Right atrium auricular region (tissue), 2 donors: ENCODE data around the gene FATE1. TPM values are rescaled to one million over a fixed set of nuclear protein-coding genes. Genes with fewer than 3 reads are reported as not detected.
"Not testable (repeated sequence)": the region's sequence is repeated elsewhere in the genome, so short reads cannot be mapped to it uniquely, and the experiment has no call there.

ENCODE experiments used
- DNase-seq: peaks from one replicate; pipeline ENCODE4 v3.0.0-alpha.2; 2019; ENCODE audit warnings: low spot score
- H3K27ac ChIP-seq, 2 donors: fragments of 200-600 bp; sonication (generic); 1 replicate in 1 of 2; 2 replicates in 1 of 2; pipeline ENCODE4 v1.5.1; 2016 to 2019
- H3K27me3 ChIP-seq, 2 donors: fragments of 200-600 bp; sonication (generic); one replicate each; pipeline versions ENCODE4 v1.5.1 to v1.6.0; 2017 to 2019
- H3K36me3 ChIP-seq: fragments of 200-600 bp; sonication (generic); one replicate; pipeline ENCODE4 v1.5.1; 2016
- H3K4me1 ChIP-seq, 2 donors: fragments of 200-600 bp; sonication (generic); one replicate each; pipeline versions ENCODE4 v1.5.1 to v1.6.0; 2017 to 2019
- H3K4me3 ChIP-seq, 2 donors: fragments of 200-600 bp; sonication (generic); 1 replicate in 1 of 2; 2 replicates in 1 of 2; pipeline ENCODE4 v1.5.1; 2017 to 2019; ENCODE audit warnings: mild to moderate bottlenecking in 1 of 2, moderate library complexity in 1 of 2
- H3K9me3 ChIP-seq, 2 donors: fragments of 200-600 bp; sonication (generic); one replicate each; pipeline ENCODE4 v1.5.1; 2019
- total RNA-seq, 2 donors: library from RNA; depleted of rRNA; stranded (reverse); fragments of >200 nt; gene quantifications; one replicate each; pipeline ENCODE4 v1.1.0, GENCODE V29; 2016
- TF ChIP-seq, protein P1 (sequence below), 2 donors: fragments of 200-600 bp; sonication (generic); IDR thresholded peaks; one replicate each; pipeline ENCODE4 v1.5.1; 2019; ENCODE audit warnings: antibody characterized with exemption in 2 of 2

Gene FATE1
- total RNA-seq, 2 donors from 2014 or later, result not detected

DNA sequence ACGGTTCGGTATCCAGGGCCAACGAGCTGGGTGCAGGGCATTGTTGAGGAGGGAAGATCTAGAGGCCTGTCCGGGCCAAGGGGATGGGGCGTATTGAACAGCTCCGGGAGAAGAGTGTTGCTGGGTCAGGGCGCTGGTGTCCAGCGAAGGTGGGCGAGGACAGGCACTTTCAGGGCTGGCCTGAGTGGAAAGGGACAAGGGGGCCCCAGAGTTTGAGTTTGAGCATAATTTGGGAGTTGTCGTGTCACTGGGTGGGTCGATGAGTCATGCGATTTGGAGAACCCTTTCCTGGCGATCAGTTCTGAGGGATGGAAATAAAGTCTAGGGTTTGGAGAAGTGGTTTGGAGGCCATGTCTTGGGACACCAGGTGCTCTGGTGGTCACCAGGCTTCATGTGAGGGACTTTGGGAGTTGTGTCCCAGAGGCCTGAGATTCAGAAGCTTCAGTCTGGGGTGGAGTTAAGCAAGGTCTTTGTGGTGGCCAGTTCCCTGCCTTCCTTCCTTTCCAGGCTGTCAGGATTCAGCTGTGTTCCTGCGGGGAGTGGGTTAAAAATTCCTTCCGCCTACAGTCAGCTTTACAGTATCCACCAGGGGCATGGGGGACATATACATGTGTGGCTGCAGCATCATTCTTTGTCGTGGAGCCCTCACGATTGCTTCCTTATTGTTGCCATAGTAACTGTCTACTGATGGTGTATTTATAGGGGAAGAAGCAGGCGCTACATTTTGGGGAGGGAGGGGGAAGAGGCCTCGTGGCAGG, 20.1 kb upstream of the FATE1 start:
- no peaks in the 10 kb centered on the region for H3K27me3 ChIP-seq
- H3K4me1 ChIP-seq, result no peaks in the 10 kb centered on the region
- no peaks in the 10 kb centered on the region for H3K36me3 ChIP-seq
- TF ChIP-seq, protein P1, sequence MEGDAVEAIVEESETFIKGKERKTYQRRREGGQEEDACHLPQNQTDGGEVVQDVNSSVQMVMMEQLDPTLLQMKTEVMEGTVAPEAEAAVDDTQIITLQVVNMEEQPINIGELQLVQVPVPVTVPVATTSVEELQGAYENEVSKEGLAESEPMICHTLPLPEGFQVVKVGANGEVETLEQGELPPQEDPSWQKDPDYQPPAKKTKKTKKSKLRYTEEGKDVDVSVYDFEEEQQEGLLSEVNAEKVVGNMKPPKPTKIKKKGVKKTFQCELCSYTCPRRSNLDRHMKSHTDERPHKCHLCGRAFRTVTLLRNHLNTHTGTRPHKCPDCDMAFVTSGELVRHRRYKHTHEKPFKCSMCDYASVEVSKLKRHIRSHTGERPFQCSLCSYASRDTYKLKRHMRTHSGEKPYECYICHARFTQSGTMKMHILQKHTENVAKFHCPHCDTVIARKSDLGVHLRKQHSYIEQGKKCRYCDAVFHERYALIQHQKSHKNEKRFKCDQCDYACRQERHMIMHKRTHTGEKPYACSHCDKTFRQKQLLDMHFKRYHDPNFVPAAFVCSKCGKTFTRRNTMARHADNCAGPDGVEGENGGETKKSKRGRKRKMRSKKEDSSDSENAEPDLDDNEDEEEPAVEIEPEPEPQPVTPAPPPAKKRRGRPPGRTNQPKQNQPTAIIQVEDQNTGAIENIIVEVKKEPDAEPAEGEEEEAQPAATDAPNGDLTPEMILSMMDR (IDR thresholded peaks at IDR 0.05), result no peak
- H3K9me3 ChIP-seq, result no peaks in the 10 kb centered on the region
- no peak overlapping the region for H3K27ac ChIP-seq
- DNase-seq, result no peak
- H3K4me3 ChIP-seq, result peak overlapping the region in 1 of 2 donors; percentile 45

DNA sequence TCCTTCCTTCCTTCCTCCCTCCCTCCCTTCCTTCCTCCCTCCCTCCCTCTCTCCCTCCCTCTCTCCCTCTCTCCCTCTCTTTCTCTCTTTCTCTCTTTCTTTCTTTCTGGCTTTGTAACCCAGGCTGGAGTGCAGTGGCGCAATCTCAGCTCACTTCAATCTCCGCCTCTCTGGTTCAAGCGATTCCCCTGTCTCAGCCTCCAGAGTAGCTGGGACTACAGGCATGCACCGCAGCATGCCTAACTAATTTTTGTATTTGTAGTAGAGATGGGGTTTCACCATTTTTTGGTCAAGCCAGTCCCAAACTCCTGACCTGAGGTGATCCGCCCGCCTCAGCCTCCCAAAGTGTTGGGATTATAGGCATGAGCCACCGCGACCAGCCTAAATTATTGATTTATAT, 18.8 kb upstream of the FATE1 start:
- not testable (repeated sequence) for H3K36me3 ChIP-seq, H3K4me3 ChIP-seq, DNase-seq, H3K9me3 ChIP-seq, H3K4me1 ChIP-seq, H3K27ac ChIP-seq, H3K27me3 ChIP-seq

DNA sequence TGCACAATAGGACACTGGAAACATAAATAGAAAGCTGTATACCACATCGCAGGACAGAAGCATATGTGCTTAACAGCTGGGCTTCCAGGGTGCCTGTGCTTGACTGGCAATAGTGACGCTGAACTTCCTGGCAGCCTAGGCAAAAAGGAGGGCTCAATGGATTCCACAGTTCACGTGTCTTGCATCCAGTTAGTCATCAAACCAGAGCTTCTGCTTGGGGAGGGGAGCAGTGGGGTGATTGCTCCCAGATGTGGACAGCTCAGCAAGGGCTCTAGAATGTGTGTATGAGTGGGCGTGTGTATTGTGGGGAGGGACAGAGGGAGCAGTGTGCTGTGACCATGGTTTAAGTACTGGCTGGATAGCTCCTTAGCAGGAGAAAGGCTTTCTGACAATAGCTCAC, 18.3 kb upstream of the FATE1 start:
- Histone ChIP-seq H3K27me3 (no peaks in the 10 kb centered on the region), H3K9me3 (no peaks in the 10 kb centered on the region), H3K4me1 (no peaks in the 10 kb centered on the region), H3K36me3 (no peaks in the 10 kb centered on the region), H3K27ac (no peak overlapping the region), H3K4me3 (no peak overlapping the region)
- DNase-seq, result no peak
- TF ChIP-seq, protein P1 (IDR thresholded peaks at IDR 0.05), result no peak

DNA sequence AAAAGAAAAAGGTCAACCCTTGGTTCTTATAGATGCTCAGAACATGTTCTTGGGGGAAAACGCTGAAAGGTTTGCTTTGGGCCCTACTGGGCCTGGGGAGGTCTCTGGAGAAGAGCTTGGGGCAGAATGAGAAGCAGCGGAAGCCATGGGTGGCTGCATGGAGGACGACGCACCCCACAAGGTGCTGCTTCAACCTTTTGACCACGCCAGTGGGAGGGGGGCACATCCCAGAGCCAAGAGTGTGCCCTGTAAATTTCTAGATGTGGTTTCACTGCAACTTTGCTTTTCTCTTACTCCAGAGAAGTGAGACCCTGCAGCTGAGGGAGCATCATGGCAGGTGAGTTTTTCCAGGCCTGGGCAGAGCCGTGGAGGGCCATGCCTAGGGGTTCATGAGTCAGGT, 17.4 kb upstream of the FATE1 start:
- H3K27ac ChIP-seq, result no peak overlapping the region
- H3K4me3 ChIP-seq, result no peak overlapping the region
- TF ChIP-seq, protein P1 (IDR thresholded peaks at IDR 0.05), result no peak
- H3K9me3 ChIP-seq, result no peaks in the 10 kb centered on the region
- no peak for DNase-seq
- H3K27me3 ChIP-seq, result no peaks in the 10 kb centered on the region
- H3K4me1 ChIP-seq, result no peaks in the 10 kb centered on the region
- no peaks in the 10 kb centered on the region for H3K36me3 ChIP-seq

DNA sequence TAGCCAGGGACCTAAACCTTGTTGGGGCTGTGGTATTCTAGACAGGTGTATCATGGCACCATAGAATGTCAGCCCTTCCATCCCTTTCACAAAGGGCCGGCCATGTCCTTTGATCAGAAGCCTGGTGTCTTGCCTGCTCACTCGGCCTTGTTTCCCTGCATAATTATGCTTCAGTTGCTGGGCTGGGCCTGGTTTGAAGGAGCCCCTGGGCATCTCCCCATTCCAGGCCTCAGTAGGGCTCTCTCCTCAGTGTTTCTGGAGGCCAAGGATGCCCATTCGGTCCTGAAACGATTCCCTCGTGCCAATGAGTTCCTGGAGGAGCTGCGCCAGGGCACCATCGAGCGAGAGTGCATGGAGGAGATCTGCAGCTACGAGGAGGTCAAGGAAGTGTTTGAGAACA, 16.1 kb upstream of the FATE1 start:
- H3K27ac ChIP-seq, result no peak overlapping the region
- H3K4me1 ChIP-seq, result no peaks in the 10 kb centered on the region

DNA sequence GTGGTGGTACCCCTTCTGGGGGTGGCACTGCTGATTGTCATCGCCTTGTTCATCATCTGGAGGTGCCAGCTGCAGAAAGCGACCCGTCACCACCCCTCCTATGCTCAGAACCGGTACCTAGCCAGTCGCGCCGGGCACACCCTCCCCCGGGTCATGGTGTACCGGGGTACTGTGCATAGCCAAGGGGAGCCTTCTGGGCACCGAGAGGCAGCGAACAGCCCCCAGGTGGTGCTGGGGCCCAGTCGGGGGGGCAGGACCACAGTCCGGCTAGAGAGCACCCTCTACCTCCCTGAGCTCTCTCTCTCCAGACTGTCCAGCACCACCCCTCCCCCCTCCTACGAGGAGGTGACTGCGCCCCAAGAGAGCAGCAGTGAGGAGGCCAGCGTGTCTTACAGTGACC, 15.3 kb upstream of the FATE1 start:
- H3K4me3 ChIP-seq, result no peak overlapping the region
- no peaks in the 10 kb centered on the region for H3K27me3 ChIP-seq
- H3K36me3 ChIP-seq, result no peaks in the 10 kb centered on the region
- no peak for DNase-seq
- no peaks in the 10 kb centered on the region for H3K4me1 ChIP-seq
- TF ChIP-seq, protein P1 (IDR thresholded peaks at IDR 0.05), result no peak
- H3K9me3 ChIP-seq, result no peaks in the 10 kb centered on the region
- no peak overlapping the region for H3K27ac ChIP-seq

More for the DNA sequence above, 16.1 kb upstream of the FATE1 start:
- DNase-seq, result no peak
- H3K4me3 ChIP-seq, result no peak overlapping the region
- TF ChIP-seq, protein P1 (IDR thresholded peaks at IDR 0.05), result no peak
- H3K36me3 ChIP-seq, result no peaks in the 10 kb centered on the region
- no peaks in the 10 kb centered on the region for H3K27me3 ChIP-seq
- no peaks in the 10 kb centered on the region for H3K9me3 ChIP-seq
